Cardiac muscle cell (in vitro differentiated cells and primary cell): ENCODE data around the gene EMP1. TPM values are rescaled to one million over a fixed set of nuclear protein-coding genes. Genes with fewer than 3 reads are reported as not detected.

Experiments
- DNase-seq, 2 donors: peaks; one replicate each; pipeline versions ENCODE4 v3.0.0 to v3.0.0-alpha.2; 2010 to 2017; ENCODE audit warnings: low read depth in 1 of 2, low spot score in 1 of 2
- H3K27ac ChIP-seq: fragments of 200-600 bp; sonication (generic); 2 replicates; pipeline ENCODE4 v1.5.1; 2016
- H3K27me3 ChIP-seq: fragments of 200-600 bp; sonication (generic); 2 replicates; pipeline ENCODE4 v1.6.0; 2016; ENCODE audit warnings: control low read depth
- H3K36me3 ChIP-seq: fragments of 200-600 bp; sonication (generic); 2 replicates; pipeline ENCODE4 v1.5.1; 2016; ENCODE audit warnings: control low read depth
- H3K4me1 ChIP-seq: fragments of 200-600 bp; sonication (generic); 2 replicates; pipeline ENCODE4 v1.8.1; 2017; ENCODE audit warnings: low read depth, mild to moderate bottlenecking, mixed run types
- H3K4me3 ChIP-seq: fragments of 200-600 bp; sonication (generic); 2 replicates; pipeline ENCODE4 v1.5.1; 2016; ENCODE audit warnings: mild to moderate bottlenecking
- H3K9me3 ChIP-seq: fragments of 200-600 bp; sonication (generic); 2 replicates; pipeline ENCODE4 v1.5.1; 2017; ENCODE audit warnings: low read depth, mild to moderate bottlenecking, control low read depth
- polyA plus RNA-seq: library from polyadenylated mRNA; unstranded; fragments of >200 nt; fragmentation: Nextera tagmentation; extraction: Ambion mirVana; gene quantifications from 2 replicates; pipeline ENCODE4 v1.2.1, GENCODE V29; 2016
- total RNA-seq: library from RNA; depleted of rRNA; stranded (reverse); fragments of >200 nt; gene quantifications from 2 replicates; pipeline ENCODE4 v1.2.3, GENCODE V29; 2016
- TF ChIP-seq, protein P1 (sequence below): IDR thresholded peaks from 2 replicates; pipeline ENCODE4 v1.5.1; 2012; ENCODE audit warnings: low read depth, mild to moderate bottlenecking, low read length

The EMP1 gene
- total and polyA plus RNA-seq, 2 experiments from 2014 or later: 0.30 to 1.7 TPM

DNA sequence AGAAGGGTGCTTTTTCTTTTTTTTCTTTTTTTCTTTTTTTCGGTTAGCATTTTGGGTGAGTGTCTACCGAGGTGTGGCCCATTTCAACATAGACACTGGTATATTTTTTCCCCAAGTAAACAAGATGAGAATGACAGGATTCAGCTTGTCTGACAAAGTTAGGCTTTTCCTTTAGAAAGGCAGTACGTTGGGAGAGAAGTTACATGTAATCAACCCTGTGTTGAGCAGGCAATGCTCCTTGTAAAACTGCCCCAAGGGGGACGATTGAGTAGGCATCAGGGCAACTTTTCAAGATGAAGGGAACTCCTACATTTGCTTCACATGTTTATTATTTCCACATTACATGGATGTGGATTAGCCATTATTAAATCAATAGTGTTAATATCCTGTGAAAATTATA, 1.7 kb downstream of the EMP1 start:
- Histone ChIP-seq H3K27ac (no peak overlapping the region), H3K4me3 (no peak overlapping the region), H3K36me3 (no peaks in the 10 kb centered on the region), H3K4me1 (no peaks in the 10 kb centered on the region), H3K27me3 (no peaks in the 10 kb centered on the region), H3K9me3 (no peaks in the 10 kb centered on the region)
- TF ChIP-seq, protein P1, sequence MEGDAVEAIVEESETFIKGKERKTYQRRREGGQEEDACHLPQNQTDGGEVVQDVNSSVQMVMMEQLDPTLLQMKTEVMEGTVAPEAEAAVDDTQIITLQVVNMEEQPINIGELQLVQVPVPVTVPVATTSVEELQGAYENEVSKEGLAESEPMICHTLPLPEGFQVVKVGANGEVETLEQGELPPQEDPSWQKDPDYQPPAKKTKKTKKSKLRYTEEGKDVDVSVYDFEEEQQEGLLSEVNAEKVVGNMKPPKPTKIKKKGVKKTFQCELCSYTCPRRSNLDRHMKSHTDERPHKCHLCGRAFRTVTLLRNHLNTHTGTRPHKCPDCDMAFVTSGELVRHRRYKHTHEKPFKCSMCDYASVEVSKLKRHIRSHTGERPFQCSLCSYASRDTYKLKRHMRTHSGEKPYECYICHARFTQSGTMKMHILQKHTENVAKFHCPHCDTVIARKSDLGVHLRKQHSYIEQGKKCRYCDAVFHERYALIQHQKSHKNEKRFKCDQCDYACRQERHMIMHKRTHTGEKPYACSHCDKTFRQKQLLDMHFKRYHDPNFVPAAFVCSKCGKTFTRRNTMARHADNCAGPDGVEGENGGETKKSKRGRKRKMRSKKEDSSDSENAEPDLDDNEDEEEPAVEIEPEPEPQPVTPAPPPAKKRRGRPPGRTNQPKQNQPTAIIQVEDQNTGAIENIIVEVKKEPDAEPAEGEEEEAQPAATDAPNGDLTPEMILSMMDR: no peak
- DNase-seq: peak in 1 of 2 donors; percentile 33

DNA sequence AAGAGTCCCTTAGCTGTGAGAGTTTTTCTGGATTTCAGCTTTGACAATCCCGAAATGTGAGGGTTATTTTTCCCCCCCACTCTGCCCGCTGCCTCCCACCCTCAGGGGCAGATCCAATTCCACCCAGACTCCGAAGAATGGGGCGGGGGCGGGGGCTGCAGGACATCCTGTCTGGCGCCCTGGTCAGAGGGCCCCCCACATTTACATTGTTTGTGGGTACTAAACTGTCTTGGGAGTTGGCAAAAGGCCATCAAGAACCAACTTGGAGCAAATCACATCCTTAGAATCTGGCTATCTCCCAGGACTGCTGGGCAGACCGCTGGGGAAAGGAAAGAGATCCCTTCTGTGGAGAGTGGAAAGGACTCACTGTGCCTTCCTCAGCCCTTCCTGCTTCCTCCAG, 2.4 kb downstream of the EMP1 start:
- TF ChIP-seq, protein P1: no peak
- Histone ChIP-seq H3K27me3 (no peaks in the 10 kb centered on the region), H3K27ac (no peak overlapping the region), H3K4me3 (no peak overlapping the region), H3K4me1 (no peaks in the 10 kb centered on the region), H3K36me3 (no peaks in the 10 kb centered on the region), H3K9me3 (no peaks in the 10 kb centered on the region)
- peak in 1 of 2 donors; percentile 71 for DNase-seq

DNA sequence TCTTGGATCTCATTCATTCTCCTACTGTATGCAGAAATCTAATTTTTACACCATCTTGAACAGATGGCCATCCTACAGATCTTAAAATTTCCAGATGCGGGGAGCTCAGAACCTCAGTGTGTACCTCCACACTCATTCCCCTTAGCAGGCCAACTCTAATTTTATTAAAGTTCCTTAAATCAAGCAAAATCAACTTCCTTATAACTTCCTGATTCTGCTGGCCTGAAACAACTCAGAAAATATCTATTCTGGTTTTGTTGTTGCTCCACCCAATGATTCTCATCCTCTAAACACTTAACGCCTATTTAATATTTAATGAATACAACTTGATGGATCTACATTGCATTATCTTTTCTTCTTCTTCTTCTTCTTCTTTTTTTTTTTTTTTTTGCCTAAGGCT, 3.1 kb downstream of the EMP1 start:
- H3K27ac ChIP-seq: no peak overlapping the region
- TF ChIP-seq, protein P1: no peak
- H3K36me3 ChIP-seq: no peaks in the 10 kb centered on the region
- no peaks in the 10 kb centered on the region for H3K4me1 ChIP-seq
- DNase-seq: no peak
- H3K9me3 ChIP-seq: no peaks in the 10 kb centered on the region
- no peaks in the 10 kb centered on the region for H3K27me3 ChIP-seq
- no peak overlapping the region for H3K4me3 ChIP-seq

DNA sequence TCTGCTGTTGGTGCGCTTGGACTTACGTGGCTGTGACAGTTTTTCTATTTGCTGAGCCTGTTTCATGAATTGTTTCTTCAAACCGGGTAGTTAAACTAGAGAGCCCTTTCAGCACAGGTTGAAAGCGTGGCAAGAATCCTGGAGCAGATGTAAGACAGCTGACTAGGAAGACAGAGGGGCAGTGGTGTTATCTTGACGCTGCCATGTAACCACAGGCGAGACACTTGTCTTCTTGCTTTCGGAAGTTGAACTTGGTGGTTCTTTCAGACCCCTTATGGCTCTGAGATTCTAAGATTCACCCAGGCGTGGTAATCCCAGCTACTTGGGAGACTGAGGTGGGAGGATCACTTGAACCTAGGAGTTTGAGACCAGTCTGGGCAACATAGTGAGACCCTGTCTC, 4.3 kb downstream of the EMP1 start:
- no peak overlapping the region for H3K27ac ChIP-seq
- no peak overlapping the region for H3K4me3 ChIP-seq
- DNase-seq: no peak
- H3K9me3 ChIP-seq: no peaks in the 10 kb centered on the region
- H3K4me1 ChIP-seq: no peaks in the 10 kb centered on the region
- no peaks in the 10 kb centered on the region for H3K36me3 ChIP-seq
- H3K27me3 ChIP-seq: no peaks in the 10 kb centered on the region
- TF ChIP-seq, protein P1: no peak

DNA sequence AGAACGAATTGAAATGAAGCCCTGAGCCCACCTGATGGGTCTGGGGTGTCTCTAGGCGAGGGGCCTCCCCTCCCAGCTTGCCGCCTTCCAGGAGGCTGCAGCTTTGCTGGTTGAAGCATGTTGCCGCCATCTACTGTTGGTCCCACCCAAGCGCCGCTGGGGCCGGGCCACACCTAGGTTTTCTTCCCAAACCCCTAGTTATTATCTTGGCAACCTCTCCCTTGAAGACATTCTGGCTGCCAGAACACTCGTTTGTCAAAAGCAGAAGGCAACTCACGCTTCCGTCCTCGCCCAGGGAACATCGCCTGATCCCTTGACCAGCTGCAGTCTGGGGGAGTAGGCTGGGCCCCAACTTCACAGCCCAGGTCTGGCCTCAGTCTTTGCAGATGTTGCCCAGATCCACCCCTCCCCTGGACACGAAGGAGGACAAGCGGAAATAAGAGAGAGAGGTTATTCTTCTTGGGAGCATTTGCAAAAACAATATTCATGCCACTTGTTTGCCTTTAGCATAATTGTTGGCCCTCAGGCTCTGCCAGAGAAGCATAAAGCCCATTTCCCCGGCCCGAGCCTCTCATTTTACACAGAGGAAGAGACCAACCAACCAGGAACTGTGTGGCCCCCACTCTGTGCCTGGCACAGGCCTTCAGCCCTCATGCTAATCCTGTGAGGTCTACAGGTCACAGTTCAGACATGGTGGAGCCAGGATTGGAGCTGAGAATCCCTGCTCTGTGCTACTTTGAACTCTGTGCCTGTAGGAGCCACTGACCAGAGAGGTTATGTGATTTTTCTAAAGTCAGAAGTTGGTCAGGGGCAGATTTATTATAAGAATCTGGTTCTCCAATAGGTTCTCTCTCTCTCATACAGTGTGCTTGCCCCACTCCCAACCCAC, 6.8 kb downstream of the EMP1 start:
- Histone ChIP-seq H3K4me3 (no peak overlapping the region), H3K36me3 (no peaks in the 10 kb centered on the region), H3K9me3 (no peaks in the 10 kb centered on the region), H3K27ac (no peak overlapping the region), H3K4me1 (no peaks in the 10 kb centered on the region), H3K27me3 (no peaks in the 10 kb centered on the region)
- DNase-seq: peak; percentile 35 to 71
- TF ChIP-seq, protein P1: peak; percentile 40
